Sigmoid colon (tissue), 7 donors: ENCODE data around the gene MEF2D. TPM values are rescaled to one million over a fixed set of nuclear protein-coding genes. Genes with fewer than 3 reads are reported as not detected.

ENCODE experiments used
- DNase-seq: peaks from one replicate; pipeline ENCODE4 v3.0.0-alpha.2; 2019
- H3K27ac ChIP-seq, 4 donors: fragments of 200-600 bp; sonication (generic); one replicate each; pipeline ENCODE4 v1.5.1; 2016 to 2019; ENCODE audit warnings: mild to moderate bottlenecking in 1 of 4
- H3K27me3 ChIP-seq, 3 donors: fragments of 200-600 bp; sonication (generic); one replicate each; pipeline ENCODE4 v1.5.1; 2019; ENCODE audit warnings: mild to moderate bottlenecking in 1 of 3
- H3K36me3 ChIP-seq, 4 donors: fragments of 200-600 bp; sonication (generic); one replicate each; pipeline ENCODE4 v1.5.1; 2016 to 2019
- H3K4me1 ChIP-seq, 4 donors: fragments of 200-600 bp; sonication (generic); one replicate each; pipeline ENCODE4 v1.5.1; 2017 to 2019
- H3K4me3 ChIP-seq, 4 donors: fragments of 200-600 bp; sonication (generic); one replicate each; pipeline ENCODE4 v1.5.1; 2017 to 2019; ENCODE audit warnings: mild to moderate bottlenecking in 2 of 4, moderate library complexity in 1 of 4
- H3K9me3 ChIP-seq, 4 donors: fragments of 200-600 bp in 3 of 4; sonication (generic) in 3 of 4; one replicate each; pipeline versions ENCODE4 v1.5.1 to v1.6.1; 2013 to 2019
- CTCF ChIP-seq, 4 experiments: fragments of 450-650 bp in 3 of 4; fragments of 200-600 bp in 1 of 4; IDR thresholded peaks; one replicate each; pipeline ENCODE4 v1.5.1; 2016 to 2019; ENCODE audit warnings: antibody characterized with exemption in 4 of 4, mild to moderate bottlenecking in 3 of 4, moderate library complexity in 2 of 4
- EP300 ChIP-seq, 4 donors: sonication (generic); formaldehyde crosslinking; IDR thresholded peaks; one replicate each; pipeline ENCODE4 v1.6.1; 2017; ENCODE audit warnings: antibody characterized with exemption in 4 of 4
- POLR2A ChIP-seq, 2 donors: fragments of 450-650 bp; IDR thresholded peaks; one replicate each; pipeline ENCODE4 v1.6.1; 2016; ENCODE audit warnings: antibody characterized with exemption in 2 of 2, mild to moderate bottlenecking in 2 of 2, moderate library complexity in 2 of 2
- POLR2AphosphoS5 ChIP-seq, 4 donors: sonication (generic); formaldehyde crosslinking; IDR thresholded peaks; one replicate each; pipeline ENCODE4 v1.6.1; 2017; ENCODE audit warnings: antibody characterized with exemption in 4 of 4
- WGBS, 2 donors: extraction: QIAGEN DNeasy Blood & Tissue Kit; methylation state at CpG; one replicate each; pipeline ENCODE4 v1.1.7; 2013; 5-methylcytosine and 5-hydroxymethylcytosine counted together
- intact Hi-C: fragments of 100-400 bp; cut with DNase I; formaldehyde crosslinking; loops from one replicate; pipeline ENCODE4 v1.15.1; 2023
- polyA plus RNA-seq, 3 donors: library from polyadenylated mRNA; stranded (reverse); fragments of 200-250 nt; gene quantifications; one replicate each; pipeline ENCODE4 v1.2.3, GENCODE V29; 2013
- total RNA-seq, 4 donors: library from RNA; depleted of rRNA; stranded (reverse); fragments of >200 nt; gene quantifications; one replicate each; pipeline ENCODE4 v1.1.0, GENCODE V29; 2016
- donor health status: healthy with polysubstance abuse.
- donor health status: Bipolar disorder and iron deficiency.
- donor health status: healthy.

MEF2D gene
- total and polyA plus RNA-seq, 7 donors = 13.2 to 61.6 (median 39.8) TPM

GRCh38 chr1:156430866-156431265, 69.7 kb downstream of the MEF2D start:
- Histone ChIP-seq H3K9me3 (no peaks in the 10 kb centered on the region), H3K4me1 (peaks cover 0 to 7% (median 7%) of the 10 kb centered on the region in 4 donors), H3K4me3 (no peak overlapping the region), H3K36me3 (no peaks in the 10 kb centered on the region), H3K27ac (no peak overlapping the region), H3K27me3 (peaks cover 39 to 100% (median 92%) of the 10 kb centered on the region in 3 donors)
- TF ChIP-seq EP300 (IDR thresholded peaks at IDR 0.05) (no peak), POLR2AphosphoS5 (IDR thresholded peaks at IDR 0.05) (no peak), POLR2A (IDR thresholded peaks at IDR 0.05) (no peak), CTCF (IDR thresholded peaks at IDR 0.05) (no peak)
- intact Hi-C loops = no loop called here
- 10 to 18% methylated on average over 3 of the region's 3 CpGs for WGBS, 2 donors
- DNase-seq = no peak

GRCh38 chr1:156430303-156430702, 70.3 kb downstream of the MEF2D start:
- Histone ChIP-seq H3K27me3 (peaks cover 33 to 100% (median 86%) of the 10 kb centered on the region in 3 donors), H3K36me3 (no peaks in the 10 kb centered on the region), H3K4me1 (peaks cover 0 to 1% (median 1%) of the 10 kb centered on the region in 4 donors), H3K4me3 (no peak overlapping the region), H3K9me3 (no peaks in the 10 kb centered on the region), H3K27ac (no peak overlapping the region)
- no peak for DNase-seq
- intact Hi-C loops = no loop called here
- WGBS, 2 donors = 4 to 7% methylated on average over 7 of the region's 7 CpGs
- TF ChIP-seq POLR2A (IDR thresholded peaks at IDR 0.05) (no peak), CTCF (IDR thresholded peaks at IDR 0.05) (no peak), EP300 (IDR thresholded peaks at IDR 0.05) (no peak), POLR2AphosphoS5 (IDR thresholded peaks at IDR 0.05) (no peak)

- no peaks in the 10 kb centered on the region for H3K9me3 ChIP-seq
- no peak overlapping the region for H3K4me3 ChIP-seq
- no peak for DNase-seq
- TF ChIP-seq CTCF (IDR thresholded peaks at IDR 0.05) (no peak), EP300 (IDR thresholded peaks at IDR 0.05) (no peak), POLR2A (IDR thresholded peaks at IDR 0.05) (no peak), POLR2AphosphoS5 (IDR thresholded peaks at IDR 0.05) (no peak)
- no peaks in the 10 kb centered on the region for H3K36me3 ChIP-seq
- H3K27me3 ChIP-seq = peaks cover 28 to 100% (median 78%) of the 10 kb centered on the region in 3 donors
- no peak overlapping the region for H3K27ac ChIP-seq
- intact Hi-C loops = no loop called here
- WGBS, 2 donors = 6% methylated on average over 13 of the region's 13 CpGs
- H3K4me1 ChIP-seq = no peaks in the 10 kb centered on the region
Observed at GRCh38 chr1:156429313-156430060, 71.1 kb downstream of the MEF2D start.

- no peaks in the 10 kb centered on the region for H3K9me3 ChIP-seq
- intact Hi-C loops = no loop called here
- TF ChIP-seq POLR2A (IDR thresholded peaks at IDR 0.05) (no peak), EP300 (IDR thresholded peaks at IDR 0.05) (no peak), CTCF (IDR thresholded peaks at IDR 0.05) (no peak), POLR2AphosphoS5 (IDR thresholded peaks at IDR 0.05) (no peak)
- 12 to 13% methylated on average over 4 of the region's 4 CpGs for WGBS, 2 donors
- no peaks in the 10 kb centered on the region for H3K36me3 ChIP-seq
- H3K27ac ChIP-seq = no peak overlapping the region
- no peak overlapping the region for H3K4me3 ChIP-seq
- peaks cover 22 to 100% (median 77%) of the 10 kb centered on the region in 3 donors for H3K27me3 ChIP-seq
- no peaks in the 10 kb centered on the region for H3K4me1 ChIP-seq
- DNase-seq = no peak
Observed at GRCh38 chr1:156428746-156429288, 71.8 kb downstream of the MEF2D start.
